ENCODE data around the gene DPYD.

GRCh38 chr1:97078872-97079271, 842.0 kb downstream of the DPYD start:
- TF ChIP-seq, protein P1, sequence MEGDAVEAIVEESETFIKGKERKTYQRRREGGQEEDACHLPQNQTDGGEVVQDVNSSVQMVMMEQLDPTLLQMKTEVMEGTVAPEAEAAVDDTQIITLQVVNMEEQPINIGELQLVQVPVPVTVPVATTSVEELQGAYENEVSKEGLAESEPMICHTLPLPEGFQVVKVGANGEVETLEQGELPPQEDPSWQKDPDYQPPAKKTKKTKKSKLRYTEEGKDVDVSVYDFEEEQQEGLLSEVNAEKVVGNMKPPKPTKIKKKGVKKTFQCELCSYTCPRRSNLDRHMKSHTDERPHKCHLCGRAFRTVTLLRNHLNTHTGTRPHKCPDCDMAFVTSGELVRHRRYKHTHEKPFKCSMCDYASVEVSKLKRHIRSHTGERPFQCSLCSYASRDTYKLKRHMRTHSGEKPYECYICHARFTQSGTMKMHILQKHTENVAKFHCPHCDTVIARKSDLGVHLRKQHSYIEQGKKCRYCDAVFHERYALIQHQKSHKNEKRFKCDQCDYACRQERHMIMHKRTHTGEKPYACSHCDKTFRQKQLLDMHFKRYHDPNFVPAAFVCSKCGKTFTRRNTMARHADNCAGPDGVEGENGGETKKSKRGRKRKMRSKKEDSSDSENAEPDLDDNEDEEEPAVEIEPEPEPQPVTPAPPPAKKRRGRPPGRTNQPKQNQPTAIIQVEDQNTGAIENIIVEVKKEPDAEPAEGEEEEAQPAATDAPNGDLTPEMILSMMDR (conservative IDR thresholded peaks at IDR 0.05; ENCODE audit: low read depth, low read length) = no peak
- TF ChIP-seq EZH2 (IDR thresholded peaks at IDR 0.05; ENCODE audit: low read length, unreplicated experiment) = no peak
- TF ChIP-seq EZH2phosphoT487 (IDR thresholded peaks at IDR 0.05; ENCODE audit: borderline replicate concordance, low read length) = no peak

Data from PC-3 (cell line).